HEK293 (cell line): ENCODE results near the gene SMAD9.

ENCODE experiments used
- CTCF ChIA-PET: fragments of 350-600 bp; formaldehyde crosslinking; extraction: SDS; loops from one replicate; lab custom pipeline; 2021; ENCODE audit warnings: antibody characterized with exemption; lab: Yijun Ruan, JAX
- POLR2A ChIA-PET: fragments of 300-600 bp; formaldehyde crosslinking; extraction: SDS; loops from one replicate; lab custom pipeline; 2020; ENCODE audit warnings: antibody characterized with exemption, inconsistent platforms; lab: Yijun Ruan, JAX
- H3K27ac ChIP-seq: fragments of 200-500 bp; sonication (Bioruptor generic); 2 replicates; pipeline ENCODE4 v1.5.1; 2014; ENCODE audit warnings: low read depth, low read length, control low read depth, inconsistent platforms; ENCODE audit errors: extremely low read depth
- H3K36me3 ChIP-seq, 2 experiments: fragments of 200-500 bp in 1 of 2; sonication (Bioruptor generic) in 1 of 2; 1 replicate in 1 of 2; 2 replicates in 1 of 2; pipeline ENCODE4 v1.5.1; 2014 to 2017; ENCODE audit warnings: inconsistent platforms in 2 of 2, low read length in 2 of 2; ENCODE audit not compliant: control insufficient read depth in 2 of 2, insufficient read depth in 1 of 2
- H3K4me1 ChIP-seq: fragments of 200-500 bp; sonication (Bioruptor generic); 2 replicates; pipeline ENCODE4 v1.5.1; 2014; ENCODE audit warnings: mild to moderate bottlenecking, low read length, inconsistent platforms; ENCODE audit not compliant: control insufficient read depth, insufficient read depth
- H3K4me3 ChIP-seq: 2 replicates; pipeline ENCODE4 v1.5.1; 2011; ENCODE audit warnings: low read depth, mild to moderate bottlenecking, control low read depth, low read length, moderate library complexity
- H3K9me3 ChIP-seq: fragments of 200-500 bp; sonication (Bioruptor generic); 2 replicates; pipeline ENCODE4 v1.5.1; 2014; ENCODE audit warnings: low read depth, low read length, inconsistent platforms; ENCODE audit not compliant: control insufficient read depth, insufficient read depth
- ATF2 ChIP-seq: fragments of 450-650 bp; formaldehyde crosslinking; IDR thresholded peaks from 2 replicates; pipeline ENCODE4 v1.5.1; 2016; ENCODE audit warnings: missing biosample characterization, missing genetic modification characterization, low read depth
- HOXA7 ChIP-seq: sonication (generic); formaldehyde crosslinking; IDR thresholded peaks from 2 replicates; pipeline ENCODE4 v1.8.1; 2022; ENCODE audit warnings: missing genetic modification reagents, borderline replicate concordance
- INSM2 ChIP-seq: fragments of 450-650 bp; formaldehyde crosslinking; IDR thresholded peaks from 2 replicates; pipeline ENCODE4 v1.5.1; 2016; ENCODE audit warnings: missing biosample characterization, missing genetic modification characterization
- KLF17 ChIP-seq: fragments of 450-650 bp; formaldehyde crosslinking; IDR thresholded peaks from 2 replicates; pipeline ENCODE4 v1.5.1; 2016; ENCODE audit warnings: missing biosample characterization, missing genetic modification characterization
- MEIS1 ChIP-seq: sonication (generic); formaldehyde crosslinking; IDR thresholded peaks from 2 replicates; pipeline ENCODE4 v1.8.1; 2022; ENCODE audit warnings: missing genetic modification reagents, mild to moderate bottlenecking, borderline replicate concordance
- YY1 ChIP-seq: fragments of 450-650 bp; formaldehyde crosslinking; IDR thresholded peaks from 2 replicates; pipeline ENCODE4 v1.5.1; 2018; ENCODE audit warnings: missing biosample characterization, missing genetic modification characterization
- ZBTB17 ChIP-seq: fragments of 450-650 bp; formaldehyde crosslinking; IDR thresholded peaks from 2 replicates; pipeline ENCODE4 v1.5.1; 2016; ENCODE audit warnings: missing biosample characterization, missing genetic modification characterization
- ZNF140 ChIP-seq: fragments of 450-650 bp; formaldehyde crosslinking; IDR thresholded peaks from 2 replicates; pipeline ENCODE4 v1.5.1; 2016; ENCODE audit warnings: missing biosample characterization, missing genetic modification characterization
- ZNF146 ChIP-seq: fragments of 450-650 bp; formaldehyde crosslinking; IDR thresholded peaks from 2 replicates; pipeline ENCODE4 v1.5.1; 2016; ENCODE audit warnings: missing biosample characterization, missing genetic modification characterization
- ZNF169 ChIP-seq: fragments of 450-650 bp; formaldehyde crosslinking; IDR thresholded peaks from 2 replicates; pipeline ENCODE4 v1.5.1; 2016; ENCODE audit warnings: missing biosample characterization, missing genetic modification characterization
- ZNF184 ChIP-seq: fragments of 450-650 bp; IDR thresholded peaks from 2 replicates; pipeline ENCODE4 v1.5.1; 2018; ENCODE audit warnings: missing biosample characterization, mild to moderate bottlenecking, missing genetic modification characterization
- ZNF221 ChIP-seq: fragments of 450-650 bp; formaldehyde crosslinking; IDR thresholded peaks from 2 replicates; pipeline ENCODE4 v1.5.1; 2017; ENCODE audit warnings: missing biosample characterization, missing genetic modification characterization, borderline replicate concordance
- ZNF404 ChIP-seq: fragments of 450-650 bp; formaldehyde crosslinking; IDR thresholded peaks from 2 replicates; pipeline ENCODE4 v1.5.1; 2017; ENCODE audit warnings: missing biosample characterization, missing genetic modification characterization
- ZNF416 ChIP-seq: fragments of 450-650 bp; formaldehyde crosslinking; IDR thresholded peaks from 2 replicates; pipeline ENCODE4 v1.5.1; 2016; ENCODE audit warnings: missing biosample characterization, missing genetic modification characterization
- ZNF48 ChIP-seq: fragments of 450-650 bp; formaldehyde crosslinking; IDR thresholded peaks from 2 replicates; pipeline ENCODE4 v1.5.1; 2016; ENCODE audit warnings: missing biosample characterization, missing genetic modification characterization
- ZNF510 ChIP-seq: fragments of 450-650 bp; formaldehyde crosslinking; IDR thresholded peaks from 2 replicates; pipeline ENCODE4 v1.5.1; 2018; ENCODE audit warnings: mild to moderate bottlenecking, missing genetic modification characterization, missing biosample characterization; ENCODE audit not compliant: insufficient replicate concordance
- ZNF561 ChIP-seq: fragments of 450-650 bp; IDR thresholded peaks from 2 replicates; pipeline ENCODE4 v1.5.1; 2018; ENCODE audit warnings: missing biosample characterization, missing genetic modification characterization, borderline replicate concordance
- ZNF610 ChIP-seq: fragments of 450-650 bp; formaldehyde crosslinking; IDR thresholded peaks from 2 replicates; pipeline ENCODE4 v1.5.1; 2016; ENCODE audit warnings: missing biosample characterization, missing genetic modification characterization, borderline replicate concordance
- ZNF621 ChIP-seq: fragments of 450-650 bp; formaldehyde crosslinking; IDR thresholded peaks from 2 replicates; pipeline ENCODE4 v1.5.1; 2017; ENCODE audit warnings: missing biosample characterization, missing genetic modification characterization
- ZNF624 ChIP-seq: fragments of 450-650 bp; formaldehyde crosslinking; IDR thresholded peaks from 2 replicates; pipeline ENCODE4 v1.5.1; 2017; ENCODE audit warnings: missing biosample characterization, missing genetic modification characterization
- ZNF629 ChIP-seq: fragments of 450-650 bp; formaldehyde crosslinking; IDR thresholded peaks from 2 replicates; pipeline ENCODE4 v1.5.1; 2017; ENCODE audit warnings: missing biosample characterization, missing genetic modification characterization
- ZNF639 ChIP-seq: fragments of 450-650 bp; formaldehyde crosslinking; IDR thresholded peaks from 2 replicates; pipeline ENCODE4 v1.5.1; 2016; ENCODE audit warnings: missing biosample characterization, missing genetic modification characterization
- ZNF677 ChIP-seq: fragments of 450-650 bp; IDR thresholded peaks from 2 replicates; pipeline ENCODE4 v1.5.0; 2018; ENCODE audit warnings: missing biosample characterization, mild to moderate bottlenecking, missing genetic modification characterization, moderate library complexity
- ZSCAN5A ChIP-seq: fragments of 450-650 bp; formaldehyde crosslinking; IDR thresholded peaks from 2 replicates; pipeline ENCODE4 v1.5.1; 2016; ENCODE audit warnings: missing biosample characterization, missing genetic modification characterization

The SMAD9 gene

GRCh38 chr13:36829753-36830152 is 90.3 kb downstream of the SMAD9 start:
- H3K27ac ChIP-seq = no peak overlapping the region
- no peaks in the 10 kb centered on the region for H3K4me1 ChIP-seq
- POLR2A ChIA-PET = interaction anchor here (0.6 kb wide), 1 partner anchor 103 kb away, joined by 6 read pairs; no protein-coding TSS in a partner anchor
- TF ChIP-seq ZNF140 (tag by site-specific recombination) = no peak
- TF ChIP-seq YY1 (tag by site-specific recombination) = no peak
- no peak for TF ChIP-seq HOXA7 (CRISPR knock-in tag)
- TF ChIP-seq MEIS1 (CRISPR knock-in tag) = no peak
- no peak for TF ChIP-seq ZBTB17 (tag by site-specific recombination)
- TF ChIP-seq ZNF624 (tag by site-specific recombination) = no peak
- TF ChIP-seq ZNF639 (tag by site-specific recombination) = no peak
- TF ChIP-seq ZNF677 = no peak
- no peak for TF ChIP-seq ZNF610 (tag by site-specific recombination)
- no peak for TF ChIP-seq ZSCAN5A
- TF ChIP-seq INSM2 (tag by site-specific recombination) = no peak
- no peak for TF ChIP-seq KLF17 (tag by site-specific recombination)
- TF ChIP-seq, all 188 proteins: peak for 0
- Histone ChIP-seq H3K36me3 (peaks cover 13 to 45% of the 10 kb centered on the region in 2 experiments), H3K9me3 (no peaks in the 10 kb centered on the region), H3K4me3 (no peak overlapping the region)
- CTCF ChIA-PET = no interaction called here

GRCh38 chr13:36822785-36823184 is 97.3 kb downstream of the SMAD9 start:
- POLR2A ChIA-PET = no interaction called here
- no peak for TF ChIP-seq ATF2
- no peak for TF ChIP-seq ZNF48 (tag by site-specific recombination)
- no peak for TF ChIP-seq ZNF561 (tag by site-specific recombination)
- TF ChIP-seq ZNF184 = no peak
- TF ChIP-seq ZNF221 (tag by site-specific recombination) = no peak
- no peak for TF ChIP-seq ZNF404 (tag by site-specific recombination)
- TF ChIP-seq ZNF169 (tag by site-specific recombination) = no peak
- TF ChIP-seq ZSCAN5A = no peak
- TF ChIP-seq ZNF621 (tag by site-specific recombination) = no peak
- no peak for TF ChIP-seq ZNF510 (tag by site-specific recombination)
- TF ChIP-seq ZNF629 (tag by site-specific recombination) = no peak
- no peak for TF ChIP-seq ZNF416
- no peak for TF ChIP-seq ZNF146 (tag by site-specific recombination)
- no peaks in the 10 kb centered on the region for H3K9me3 ChIP-seq
- H3K27ac ChIP-seq = no peak overlapping the region
- CTCF ChIA-PET = no interaction called here
- no peak overlapping the region for H3K4me3 ChIP-seq
- H3K36me3 ChIP-seq = peaks cover 13 to 21% of the 10 kb centered on the region in 2 experiments
- peaks cover 7% of the 10 kb centered on the region for H3K4me1 ChIP-seq
